ENCODE data around the gene PLA2G3. TPM values are rescaled to one million over a fixed set of nuclear protein-coding genes. Genes with fewer than 3 reads are reported as not detected.
A peak's percentile ranks its signal among the peaks of the same experiment; 100 is the strongest.

The PLA2G3 gene, protein sequence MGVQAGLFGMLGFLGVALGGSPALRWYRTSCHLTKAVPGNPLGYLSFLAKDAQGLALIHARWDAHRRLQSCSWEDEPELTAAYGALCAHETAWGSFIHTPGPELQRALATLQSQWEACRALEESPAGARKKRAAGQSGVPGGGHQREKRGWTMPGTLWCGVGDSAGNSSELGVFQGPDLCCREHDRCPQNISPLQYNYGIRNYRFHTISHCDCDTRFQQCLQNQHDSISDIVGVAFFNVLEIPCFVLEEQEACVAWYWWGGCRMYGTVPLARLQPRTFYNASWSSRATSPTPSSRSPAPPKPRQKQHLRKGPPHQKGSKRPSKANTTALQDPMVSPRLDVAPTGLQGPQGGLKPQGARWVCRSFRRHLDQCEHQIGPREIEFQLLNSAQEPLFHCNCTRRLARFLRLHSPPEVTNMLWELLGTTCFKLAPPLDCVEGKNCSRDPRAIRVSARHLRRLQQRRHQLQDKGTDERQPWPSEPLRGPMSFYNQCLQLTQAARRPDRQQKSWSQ
- 8.2 and 8.3 TPM in 2 replicates for total RNA-seq (2021)
- long read RNA-seq, transcript PLA2G3-201 (7 exons, 2,697 nt), result major isoform, 28 of 73 reads
- long read RNA-seq, partial matches to known transcripts, result 2 of 73 reads
- long read RNA-seq, other reads (novel, unspliced or antisense), result 43 of 73 reads

- peaks cover 12% of the 10 kb centered on the region for H3K27me3 Mint-ChIP-seq (ENCODE audit: low read depth)
- Histone ChIP-seq H2BK15ac (ENCODE audit: low read depth, low read length) (no peak within 1 kb of the TSS), H3K4me1 (ENCODE audit: insufficient read depth, low read length) (peaks cover 7% of the 10 kb centered on the region; the same call in 1 of the 2 replicates), H3K9ac (ENCODE audit: extremely low read depth, insufficient read length, low read length) (peak within 1 kb of the TSS; percentile 77), H3K4me2 (ENCODE audit: insufficient read depth, insufficient read length, low read length) (peak within 1 kb of the TSS; percentile 89), H3K56ac (ENCODE audit: insufficient read length, low read depth, low read length) (no peak within 1 kb of the TSS), H3K23ac (ENCODE audit: insufficient read length, low read depth, low read length) (no peak within 1 kb of the TSS), H2AK5ac (ENCODE audit: insufficient read length, low read length) (peak within 1 kb of the TSS; percentile 34), H3T11ph (ENCODE audit: low read length) (no peak within 1 kb of the TSS), H2BK20ac (ENCODE audit: low read depth, low read length, poor library complexity, severe bottlenecking) (no peak within 1 kb of the TSS), H3K27me3 (ENCODE audit: insufficient read depth, low read length) (no peaks in the 10 kb centered on the region), H3K23me2 (ENCODE audit: insufficient read length, low read depth, low read length, poor library complexity, severe bottlenecking) (peaks cover 11% of the 10 kb centered on the region), H3K79me2 (ENCODE audit: insufficient read depth, low read length) (peaks cover 10% of the 10 kb centered on the region; the same call in 1 of the 2 replicates), H3K4ac (ENCODE audit: low read depth, low read length) (peak within 1 kb of the TSS; percentile 3), H3K9me3 (ENCODE audit: control insufficient read depth, low read depth, low read length) (no peaks in the 10 kb centered on the region), H3K27ac (ENCODE audit: insufficient read length, low read depth, low read length) (peak within 1 kb of the TSS; percentile 6), H4K8ac (replicated peaks; ENCODE audit: insufficient read length, low read depth, low read length) (no peak within 1 kb of the TSS), H2BK12ac (ENCODE audit: insufficient read length, low read depth, low read length) (peak within 1 kb of the TSS; percentile 47), H2BK120ac (ENCODE audit: low read depth, low read length, poor library complexity, severe bottlenecking) (no peak within 1 kb of the TSS), H4K20me1 (ENCODE audit: control insufficient read depth, insufficient read depth, insufficient read length) (no peaks in the 10 kb centered on the region), H3K18ac (ENCODE audit: insufficient read length, low read depth, low read length) (peak within 1 kb of the TSS; percentile 51), H2AFZ (ENCODE audit: low read length) (no peak within 1 kb of the TSS), H2BK5ac (ENCODE audit: insufficient read length, low read length) (no peak within 1 kb of the TSS), H4K5ac (ENCODE audit: insufficient read length, low read depth, low read length) (no peak within 1 kb of the TSS), H3K14ac (ENCODE audit: insufficient read depth, low read length) (peak within 1 kb of the TSS; percentile 82), H3K79me1 (ENCODE audit: insufficient read depth, low read depth, low read length, poor library complexity, severe bottlenecking) (peaks cover 9% of the 10 kb centered on the region), H4K91ac (ENCODE audit: insufficient read length, low read depth, low read length) (peak within 1 kb of the TSS; percentile 37)
- H3K4me1 Mint-ChIP-seq, result peaks cover 15 to 20% of the 10 kb centered on the region in 2 experiments
- no CpG with 5 or more reads among the region's 24 CpGs for WGBS (ENCODE audit: extremely low coverage, insufficient read length, low lambda C conversion rate)
- H3K4me3 Mint-ChIP-seq, result peak within 1 kb of the TSS; percentile 80 to 98
- TF ChIP-seq CTCF (conservative IDR thresholded peaks at IDR 0.05), result peak; percentile 59
- peaks cover 17 to 26% (median 18%) of the 10 kb centered on the region in 3 experiments; a peak in 6 of 7 replicates for H3K36me3 Mint-ChIP-seq (ENCODE audit: insufficient read depth in 1 of 3, low read depth in 3 of 3)
- peaks cover 6% of the 10 kb centered on the region in 2 experiments for H3K9me3 Mint-ChIP-seq
- H3K27ac Mint-ChIP-seq, result peak within 1 kb of the TSS in 2 of 3 experiments; percentile 87 to 93; a peak in 6 of 7 replicates
- peak; percentile 99 for DNase-seq
These were observed at the start of gene PLA2G3 for GRCh38 chr22:31139866-31140716. TSS of gene PLA2G3 (minus strand) at chr22:31140508. CDS start at chr22:31140354, 154 bp downstream.
